Measurements from ENCODE around the gene SMYD2. TPM values are rescaled to one million over a fixed set of nuclear protein-coding genes. Genes with fewer than 3 reads are reported as not detected.

The SMYD2 gene
- total and polyA plus RNA-seq, 2 of the 8 experiments (the other 6 are each of a cell fraction or from before 2014, with no cell fraction given): 3.0 to 5.2 TPM

DNA sequence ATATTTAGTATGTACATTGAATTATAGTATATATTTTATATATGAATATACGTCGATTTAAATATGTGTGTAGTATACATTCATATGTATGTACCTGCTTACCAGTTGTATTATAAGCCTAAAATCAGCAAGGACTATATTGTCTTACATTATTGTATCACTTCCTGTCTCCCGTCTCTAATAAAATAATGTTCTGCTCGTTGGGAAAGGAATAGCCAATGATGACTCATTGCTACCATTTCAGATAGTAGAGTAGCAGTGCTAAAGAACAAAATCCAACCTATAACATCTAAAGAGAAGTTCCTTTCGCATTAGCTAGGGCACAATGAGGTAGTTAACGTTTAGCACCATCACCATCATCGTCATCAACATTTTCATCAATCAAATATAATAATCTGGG is 39.9 kb upstream of the SMYD2 start:
- no peak for FAIRE-seq
- Histone ChIP-seq H4K20me1 (replicated peaks in 1 of 2; ENCODE audit: control insufficient read depth in 1 of 2, insufficient read depth in 2 of 2, low read length in 2 of 2) (no peaks in the 10 kb centered on the region), H3K4ac (replicated peaks; ENCODE audit: insufficient read length, low read depth, low read length) (no peak overlapping the region), H3K9ac (replicated peaks in 1 of 4; ENCODE audit: extremely low read depth in 1 of 4, low read depth in 3 of 4, low read length in 3 of 4) (no peak overlapping the region), H3K36me3 (ENCODE audit: control insufficient read depth in 2 of 4, insufficient read depth in 4 of 4, low read length in 3 of 4) (no peaks in the 10 kb centered on the region), H2BK15ac (ENCODE audit: low read length) (no peak overlapping the region), H2BK120ac (replicated peaks; ENCODE audit: low read depth, low read length) (no peak overlapping the region), H4K91ac (replicated peaks; ENCODE audit: insufficient read length, low read length) (no peak overlapping the region), H3K23ac (ENCODE audit: insufficient read length) (no peak overlapping the region), H2AK5ac (ENCODE audit: low read depth, low read length) (no peak overlapping the region), H2BK12ac (ENCODE audit: low read depth, low read length) (no peak overlapping the region), H2AFZ (ENCODE audit: low read length) (no peak overlapping the region), H3K14ac (ENCODE audit: insufficient read length) (no peak overlapping the region), H3K4me3 (ENCODE audit: extremely low read depth in 1 of 4, insufficient read depth in 2 of 4, low read depth in 3 of 4, low read length in 4 of 4) (no peak overlapping the region), H2BK5ac (ENCODE audit: low read depth, low read length) (no peak overlapping the region), H3K9me3 (ENCODE audit: insufficient read depth in 2 of 2, low read depth in 1 of 2, low read length in 1 of 2) (no peaks in the 10 kb centered on the region), H3K56ac (replicated peaks; ENCODE audit: insufficient read length, low read depth, low read length) (no peak overlapping the region), H3K27me3 (replicated peaks in 1 of 4; ENCODE audit: control insufficient read depth in 3 of 4, extremely low read depth in 1 of 4, insufficient read depth in 3 of 4, low read length in 3 of 4) (no peaks in the 10 kb centered on the region), H3K79me1 (ENCODE audit: low read depth, low read length) (no peaks in the 10 kb centered on the region), H2BK20ac (ENCODE audit: low read length) (no peak overlapping the region), H3K18ac (ENCODE audit: extremely low read depth, low read length) (no peak overlapping the region), H3K4me2 (ENCODE audit: insufficient read depth in 1 of 2, low read depth in 2 of 2, low read length in 2 of 2) (no peak overlapping the region), H3K79me2 (ENCODE audit: control insufficient read depth in 1 of 2, insufficient read depth in 2 of 2, low read length in 2 of 2) (no peaks in the 10 kb centered on the region), H3K23me2 (ENCODE audit: low read depth, low read length) (no peaks in the 10 kb centered on the region; the same call in 1 of the 2 replicates), H3K4me1 (replicated peaks in 1 of 4; ENCODE audit: control insufficient read depth in 3 of 4, insufficient read depth in 4 of 4, low read length in 3 of 4) (no peaks in the 10 kb centered on the region; a peak in 1 of 7 replicates), H4K8ac (ENCODE audit: extremely low read depth, insufficient read depth, low read length) (no peak overlapping the region), H3K27ac (ENCODE audit: low read depth, low read length) (no peak overlapping the region), H4K5ac (ENCODE audit: insufficient read length, low read depth, low read length) (no peak overlapping the region)
- POLR2A ChIA-PET (ENCODE audit: partially characterized antibody): no interaction called here
- 91% methylated on average over 7 of the region's 7 CpGs; no CpG with 5 or more reads in 1 of the 2 experiments for WGBS, 2 experiments (ENCODE audit: extremely low coverage in 1 of 2, insufficient coverage in 1 of 2, insufficient read length in 1 of 2, insufficient replicate concordance in 2 of 2, low coverage in 1 of 2, low lambda C conversion rate in 2 of 2, missing lambda C conversion rate in 1 of 2)
- CTCF ChIA-PET (ENCODE audit: partially characterized antibody): interaction anchor here (1.2 to 9.1 kb wide), 3 partner anchors 15 to 89 kb away, joined by 4 to 79 read pairs (median 9); no protein-coding TSS in a partner anchor
- DNase-seq (ENCODE audit: low read depth in 1 of 2, low spot score in 2 of 2): no peak
- TF ChIP-seq SP1 (IDR thresholded peaks at IDR 0.05; ENCODE audit: low read depth, low read length): no peak
- no peak for TF ChIP-seq YY1 (IDR thresholded peaks at IDR 0.05; ENCODE audit: low read depth, low read length)
- TF ChIP-seq EP300 (IDR thresholded peaks at IDR 0.05; ENCODE audit: borderline replicate concordance in 1 of 2, low read depth in 2 of 2, low read length in 2 of 2): no peak
- TF ChIP-seq, protein P1, sequence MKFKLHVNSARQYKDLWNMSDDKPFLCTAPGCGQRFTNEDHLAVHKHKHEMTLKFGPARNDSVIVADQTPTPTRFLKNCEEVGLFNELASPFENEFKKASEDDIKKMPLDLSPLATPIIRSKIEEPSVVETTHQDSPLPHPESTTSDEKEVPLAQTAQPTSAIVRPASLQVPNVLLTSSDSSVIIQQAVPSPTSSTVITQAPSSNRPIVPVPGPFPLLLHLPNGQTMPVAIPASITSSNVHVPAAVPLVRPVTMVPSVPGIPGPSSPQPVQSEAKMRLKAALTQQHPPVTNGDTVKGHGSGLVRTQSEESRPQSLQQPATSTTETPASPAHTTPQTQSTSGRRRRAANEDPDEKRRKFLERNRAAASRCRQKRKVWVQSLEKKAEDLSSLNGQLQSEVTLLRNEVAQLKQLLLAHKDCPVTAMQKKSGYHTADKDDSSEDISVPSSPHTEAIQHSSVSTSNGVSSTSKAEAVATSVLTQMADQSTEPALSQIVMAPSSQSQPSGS (IDR thresholded peaks at IDR 0.05; ENCODE audit: low read length): no peak
- no peak for TF ChIP-seq SIX5 (IDR thresholded peaks at IDR 0.05; ENCODE audit: low read depth, low read length)
- TF ChIP-seq RNF2 (IDR thresholded peaks at IDR 0.05; ENCODE audit: borderline replicate concordance, low read depth, low read length, missing control alignments, poor library complexity, severe bottlenecking): no peak
- TF ChIP-seq, protein P2, sequence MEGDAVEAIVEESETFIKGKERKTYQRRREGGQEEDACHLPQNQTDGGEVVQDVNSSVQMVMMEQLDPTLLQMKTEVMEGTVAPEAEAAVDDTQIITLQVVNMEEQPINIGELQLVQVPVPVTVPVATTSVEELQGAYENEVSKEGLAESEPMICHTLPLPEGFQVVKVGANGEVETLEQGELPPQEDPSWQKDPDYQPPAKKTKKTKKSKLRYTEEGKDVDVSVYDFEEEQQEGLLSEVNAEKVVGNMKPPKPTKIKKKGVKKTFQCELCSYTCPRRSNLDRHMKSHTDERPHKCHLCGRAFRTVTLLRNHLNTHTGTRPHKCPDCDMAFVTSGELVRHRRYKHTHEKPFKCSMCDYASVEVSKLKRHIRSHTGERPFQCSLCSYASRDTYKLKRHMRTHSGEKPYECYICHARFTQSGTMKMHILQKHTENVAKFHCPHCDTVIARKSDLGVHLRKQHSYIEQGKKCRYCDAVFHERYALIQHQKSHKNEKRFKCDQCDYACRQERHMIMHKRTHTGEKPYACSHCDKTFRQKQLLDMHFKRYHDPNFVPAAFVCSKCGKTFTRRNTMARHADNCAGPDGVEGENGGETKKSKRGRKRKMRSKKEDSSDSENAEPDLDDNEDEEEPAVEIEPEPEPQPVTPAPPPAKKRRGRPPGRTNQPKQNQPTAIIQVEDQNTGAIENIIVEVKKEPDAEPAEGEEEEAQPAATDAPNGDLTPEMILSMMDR (IDR thresholded peaks at IDR 0.05; ENCODE audit: control extremely low read depth in 1 of 3, insufficient read depth in 1 of 3, low read depth in 1 of 3, low read length in 3 of 3): no peak
- TF ChIP-seq POU5F1 (IDR thresholded peaks at IDR 0.05; ENCODE audit: low read depth, low read length): no peak
- TF ChIP-seq ASH2L (IDR thresholded peaks at IDR 0.05; ENCODE audit: low read length): no peak
- no peak for TF ChIP-seq CBX5 (IDR thresholded peaks at IDR 0.05; ENCODE audit: low read depth, low read length)

Data from H1 (cell line).